CD4-positive, alpha-beta T cell treated with Interleukin-15 for 1 hour (primary cell): Measurements from ENCODE around the gene DARS2.
"Not testable (repeated sequence)": the region's sequence is repeated elsewhere in the genome, so short reads cannot be mapped to it uniquely, and the experiment has no call there.

Experiments
- DNase-seq: peaks from one replicate; pipeline ENCODE4 v3.0.0-alpha.2; 2020

DARS2 gene

GRCh38 chr1:173824315-173825081 is at the start of gene DARS2, which contains the start of gene CENPL:
Gene DARS2 (plus strand): TSS chr1:173824673. CDS start chr1:173825230, 557 bp downstream.
Gene CENPL (minus strand): TSS chr1:173824883. CDS start chr1:173811299, 13,584 bp downstream.
- peak; percentile 91 for DNase-seq

- DNase-seq = no peak
Observed at GRCh38 chr1:173775578-173776226, 48.8 kb upstream of the DARS2 start.

- DNase-seq = no peak
Observed at GRCh38 chr1:173779936-173780335, 44.5 kb upstream of the DARS2 start.

- no peak for DNase-seq
Observed at GRCh38 chr1:173784997-173785396, 39.5 kb upstream of the DARS2 start.

GRCh38 chr1:173789841-173790240 is 34.6 kb upstream of the DARS2 start:
- no peak for DNase-seq

- DNase-seq = no peak
Observed at GRCh38 chr1:173798078-173798477, 26.4 kb upstream of the DARS2 start.

GRCh38 chr1:173799995-173800394 is 24.5 kb upstream of the DARS2 start:
- DNase-seq = not testable (repeated sequence)

GRCh38 chr1:173802961-173803360 is 21.5 kb upstream of the DARS2 start:
- DNase-seq = no peak

- DNase-seq = not testable (repeated sequence)
Observed at GRCh38 chr1:173813654-173814053, 10.8 kb upstream of the DARS2 start.

- DNase-seq = no peak
Observed at GRCh38 chr1:173818459-173818858, 6.0 kb upstream of the DARS2 start.

- DNase-seq = no peak
Observed at GRCh38 chr1:173821680-173822079, 2.8 kb upstream of the DARS2 start.

- no peak for DNase-seq
Observed at GRCh38 chr1:173823781-173824314, 625 bp upstream of the DARS2 start.

- no peak for DNase-seq
Observed at GRCh38 chr1:173827611-173828010, 3.1 kb downstream of the DARS2 start.

- no peak for DNase-seq
Observed at GRCh38 chr1:173832748-173833147, 8.3 kb downstream of the DARS2 start.

- DNase-seq = no peak
Observed at GRCh38 chr1:173852105-173852504, 27.6 kb downstream of the DARS2 start.

GRCh38 chr1:173853074-173853473 is 28.6 kb downstream of the DARS2 start:
- DNase-seq = no peak

- DNase-seq = no peak
Observed at GRCh38 chr1:173856014-173856413, 31.5 kb downstream of the DARS2 start.

- DNase-seq = no peak
Observed at GRCh38 chr1:173856903-173857302, 32.4 kb downstream of the DARS2 start.

GRCh38 chr1:173857363-173857917 is 33.0 kb downstream of the DARS2 start:
- DNase-seq = no peak

GRCh38 chr1:173859547-173859946 is 35.1 kb downstream of the DARS2 start:
- not testable (repeated sequence) for DNase-seq

GRCh38 chr1:173860065-173860464 is 35.6 kb downstream of the DARS2 start:
- DNase-seq = no peak

GRCh38 chr1:173861731-173862145 is 37.3 kb downstream of the DARS2 start:
- no peak for DNase-seq

- not testable (repeated sequence) for DNase-seq
Observed at GRCh38 chr1:173862146-173862768, 37.8 kb downstream of the DARS2 start.
